Ishikawa (cell line): ENCODE measurements around the gene DHRS7B.

ENCODE experiments used
- CEBPB ChIP-seq: IDR thresholded peaks from 2 replicates; pipeline ENCODE4 v1.6.1; 2012
- CREB1 ChIP-seq: IDR thresholded peaks from 2 replicates; pipeline ENCODE4 v1.6.1; 2012; ENCODE audit warnings: low read depth
- EGR1 ChIP-seq: IDR thresholded peaks from 2 replicates; pipeline ENCODE4 v1.6.1; 2012
- EP300 ChIP-seq: IDR thresholded peaks from 2 replicates; pipeline ENCODE4 v1.6.1; 2012; ENCODE audit warnings: borderline replicate concordance
- FOXM1 ChIP-seq: IDR thresholded peaks from 2 replicates; pipeline ENCODE4 v1.6.1; 2012; ENCODE audit warnings: low read depth, borderline replicate concordance
- NFIC ChIP-seq: IDR thresholded peaks from 2 replicates; pipeline ENCODE4 v1.6.1; 2012
- RAD21 ChIP-seq: IDR thresholded peaks from 2 replicates; pipeline ENCODE4 v1.6.1; 2012; ENCODE audit warnings: low read depth
- TAF1 ChIP-seq: IDR thresholded peaks from 2 replicates; pipeline ENCODE4 v1.6.1; 2012; ENCODE audit warnings: low read depth, mild to moderate bottlenecking
- TCF12 ChIP-seq: IDR thresholded peaks from 2 replicates; pipeline ENCODE4 v1.6.1; 2012; ENCODE audit warnings: low read depth
- TEAD4 ChIP-seq: IDR thresholded peaks from 2 replicates; pipeline ENCODE4 v1.6.1; 2012
- YY1 ChIP-seq: IDR thresholded peaks from 2 replicates; pipeline ENCODE4 v1.6.1; 2012; ENCODE audit warnings: low read depth
- ZBTB7A ChIP-seq: IDR thresholded peaks from 2 replicates; pipeline ENCODE4 v1.6.1; 2012; ENCODE audit warnings: low read depth
- TF ChIP-seq, protein P1 (sequence below): IDR thresholded peaks from 2 replicates; pipeline ENCODE4 v1.6.1; 2012; ENCODE audit warnings: low read depth, mild to moderate bottlenecking
- TF ChIP-seq, protein P2 (sequence below): IDR thresholded peaks from 2 replicates; pipeline ENCODE4 v1.6.1; 2012
- TF ChIP-seq, protein P3 (sequence below): IDR thresholded peaks from 2 replicates; pipeline ENCODE4 v1.6.1; 2012

The DHRS7B gene

DNA sequence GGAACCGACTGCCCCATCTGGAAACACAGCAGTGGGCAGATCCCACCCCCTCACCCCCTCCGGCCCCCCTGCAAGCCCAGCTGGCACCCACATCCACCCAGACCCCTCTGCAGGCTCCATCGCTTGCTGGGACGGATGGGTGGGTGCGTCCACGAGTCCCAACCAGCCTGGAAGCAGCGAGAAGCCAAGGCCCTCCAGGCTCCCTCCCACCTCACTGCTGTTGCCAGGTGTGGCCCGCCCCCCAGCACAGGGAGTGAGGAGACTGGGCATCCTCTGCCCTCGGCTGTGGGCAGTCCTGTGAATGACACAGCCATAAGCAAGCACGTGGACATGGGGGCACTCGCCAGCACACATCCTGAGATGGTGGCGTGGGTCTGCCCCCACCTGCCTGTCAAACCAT lies 75.7 kb downstream of the DHRS7B start:
- TF ChIP-seq, protein P1, sequence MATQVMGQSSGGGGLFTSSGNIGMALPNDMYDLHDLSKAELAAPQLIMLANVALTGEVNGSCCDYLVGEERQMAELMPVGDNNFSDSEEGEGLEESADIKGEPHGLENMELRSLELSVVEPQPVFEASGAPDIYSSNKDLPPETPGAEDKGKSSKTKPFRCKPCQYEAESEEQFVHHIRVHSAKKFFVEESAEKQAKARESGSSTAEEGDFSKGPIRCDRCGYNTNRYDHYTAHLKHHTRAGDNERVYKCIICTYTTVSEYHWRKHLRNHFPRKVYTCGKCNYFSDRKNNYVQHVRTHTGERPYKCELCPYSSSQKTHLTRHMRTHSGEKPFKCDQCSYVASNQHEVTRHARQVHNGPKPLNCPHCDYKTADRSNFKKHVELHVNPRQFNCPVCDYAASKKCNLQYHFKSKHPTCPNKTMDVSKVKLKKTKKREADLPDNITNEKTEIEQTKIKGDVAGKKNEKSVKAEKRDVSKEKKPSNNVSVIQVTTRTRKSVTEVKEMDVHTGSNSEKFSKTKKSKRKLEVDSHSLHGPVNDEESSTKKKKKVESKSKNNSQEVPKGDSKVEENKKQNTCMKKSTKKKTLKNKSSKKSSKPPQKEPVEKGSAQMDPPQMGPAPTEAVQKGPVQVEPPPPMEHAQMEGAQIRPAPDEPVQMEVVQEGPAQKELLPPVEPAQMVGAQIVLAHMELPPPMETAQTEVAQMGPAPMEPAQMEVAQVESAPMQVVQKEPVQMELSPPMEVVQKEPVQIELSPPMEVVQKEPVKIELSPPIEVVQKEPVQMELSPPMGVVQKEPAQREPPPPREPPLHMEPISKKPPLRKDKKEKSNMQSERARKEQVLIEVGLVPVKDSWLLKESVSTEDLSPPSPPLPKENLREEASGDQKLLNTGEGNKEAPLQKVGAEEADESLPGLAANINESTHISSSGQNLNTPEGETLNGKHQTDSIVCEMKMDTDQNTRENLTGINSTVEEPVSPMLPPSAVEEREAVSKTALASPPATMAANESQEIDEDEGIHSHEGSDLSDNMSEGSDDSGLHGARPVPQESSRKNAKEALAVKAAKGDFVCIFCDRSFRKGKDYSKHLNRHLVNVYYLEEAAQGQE = no peak
- TF ChIP-seq, protein P2, sequence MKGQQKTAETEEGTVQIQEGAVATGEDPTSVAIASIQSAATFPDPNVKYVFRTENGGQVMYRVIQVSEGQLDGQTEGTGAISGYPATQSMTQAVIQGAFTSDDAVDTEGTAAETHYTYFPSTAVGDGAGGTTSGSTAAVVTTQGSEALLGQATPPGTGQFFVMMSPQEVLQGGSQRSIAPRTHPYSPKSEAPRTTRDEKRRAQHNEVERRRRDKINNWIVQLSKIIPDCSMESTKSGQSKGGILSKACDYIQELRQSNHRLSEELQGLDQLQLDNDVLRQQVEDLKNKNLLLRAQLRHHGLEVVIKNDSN = no peak
- TF ChIP-seq NFIC (no peak), TAF1 (no peak), TCF12 (no peak), TEAD4 (no peak), FOXM1 (no peak), EP300 (no peak), EGR1 (no peak), YY1 (no peak), CREB1 (no peak), RAD21 (no peak), ZBTB7A (no peak), CEBPB (no peak)
- TF ChIP-seq, protein P3, sequence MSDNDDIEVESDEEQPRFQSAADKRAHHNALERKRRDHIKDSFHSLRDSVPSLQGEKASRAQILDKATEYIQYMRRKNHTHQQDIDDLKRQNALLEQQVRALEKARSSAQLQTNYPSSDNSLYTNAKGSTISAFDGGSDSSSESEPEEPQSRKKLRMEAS = no peak

DNA sequence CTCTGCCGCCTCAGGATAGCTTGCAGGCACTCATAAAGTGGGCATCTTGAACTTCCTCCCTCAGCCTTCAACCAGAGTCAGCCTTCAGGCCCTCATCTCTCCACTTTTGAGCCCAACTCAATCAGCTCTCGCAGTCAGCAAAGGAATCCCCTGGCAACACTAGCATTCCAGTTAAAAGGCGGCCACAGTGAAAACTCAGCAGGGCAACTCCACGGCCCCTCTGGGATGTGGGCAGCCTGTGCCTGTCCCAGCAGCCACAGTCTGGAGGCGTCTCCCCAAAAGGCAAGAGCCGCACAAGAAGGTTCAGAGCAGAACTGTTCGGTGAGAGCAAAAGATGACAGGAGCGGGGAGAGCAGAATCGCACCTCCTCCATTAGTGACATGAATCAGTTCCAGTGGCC lies 78.2 kb downstream of the DHRS7B start:
- TF ChIP-seq, protein P2 = no peak
- TF ChIP-seq, protein P1 = no peak
- no peak for TF ChIP-seq YY1
- no peak for TF ChIP-seq RAD21
- no peak for TF ChIP-seq CREB1
- no peak for TF ChIP-seq TEAD4
- no peak for TF ChIP-seq NFIC
- no peak for TF ChIP-seq EGR1
- no peak for TF ChIP-seq EP300
- no peak for TF ChIP-seq FOXM1
- no peak for TF ChIP-seq CEBPB
- TF ChIP-seq, protein P3 = no peak
- TF ChIP-seq TCF12 = no peak
- no peak for TF ChIP-seq ZBTB7A
- no peak for TF ChIP-seq TAF1

DNA sequence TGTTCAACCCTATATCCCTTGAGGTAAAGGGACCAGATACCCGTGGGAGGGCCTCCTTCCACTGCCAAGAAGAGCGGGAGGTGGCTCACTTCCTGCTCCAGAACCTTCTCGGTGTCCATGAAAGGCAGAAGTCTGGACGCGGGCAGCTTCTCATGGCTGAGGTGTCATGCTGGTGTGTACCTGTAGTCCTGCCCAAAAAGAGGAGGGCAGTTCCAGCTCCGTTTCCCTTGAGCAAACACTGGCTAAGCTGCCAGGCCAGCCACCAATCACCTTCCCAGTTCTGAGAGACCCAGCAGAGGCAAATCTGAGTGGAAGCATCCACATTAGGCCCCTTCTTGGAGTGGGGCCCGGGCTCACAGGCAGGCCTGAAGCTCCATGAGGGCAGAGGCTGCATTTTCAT lies 81.6 kb downstream of the DHRS7B start:
- no peak for TF ChIP-seq YY1
- no peak for TF ChIP-seq CREB1
- TF ChIP-seq EGR1 = no peak
- no peak for TF ChIP-seq EP300

DNA sequence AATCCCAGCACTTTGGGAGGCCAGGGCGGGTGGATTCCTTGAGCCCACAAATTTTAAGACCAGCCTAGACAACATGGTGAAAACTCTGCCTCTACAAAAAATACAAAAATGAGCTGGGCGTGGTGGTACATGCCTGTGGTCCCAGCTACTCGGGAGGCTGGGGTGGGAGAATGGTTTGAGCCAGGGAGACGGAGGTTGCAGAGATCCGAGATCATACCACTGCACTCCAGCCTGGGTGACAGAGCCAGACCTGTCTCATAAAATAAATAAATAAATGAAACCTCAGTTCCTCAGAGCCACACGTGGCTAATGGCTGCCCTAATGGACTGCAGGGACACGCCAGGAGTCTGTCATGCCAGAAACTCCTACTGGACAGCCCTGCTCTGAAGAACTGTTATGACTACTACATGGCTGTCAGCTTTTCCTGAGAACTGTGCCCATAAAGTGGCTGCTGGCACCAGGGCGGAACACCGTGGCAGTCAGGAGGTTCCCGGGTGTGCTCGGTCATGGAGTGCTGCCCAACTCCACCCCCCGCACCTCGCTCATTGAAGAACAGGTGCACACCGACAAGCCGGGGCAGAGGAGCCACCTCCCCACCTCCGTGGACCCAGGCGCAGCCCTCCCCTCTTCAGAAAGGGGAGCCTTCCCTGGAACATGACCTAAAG lies 82.9 kb downstream of the DHRS7B start:
- TF ChIP-seq RAD21 = no peak
- no peak for TF ChIP-seq NFIC
- no peak for TF ChIP-seq EGR1
- no peak for TF ChIP-seq ZBTB7A
- no peak for TF ChIP-seq EP300
- TF ChIP-seq, protein P3 = no peak
- TF ChIP-seq CREB1 = no peak
- TF ChIP-seq CEBPB = no peak
- TF ChIP-seq TAF1 = no peak
- TF ChIP-seq, protein P1 = no peak
- no peak for TF ChIP-seq TEAD4
- no peak for TF ChIP-seq FOXM1
- TF ChIP-seq YY1 = no peak
- TF ChIP-seq, protein P2 = no peak
- no peak for TF ChIP-seq TCF12
